Keratinocyte (primary cell): Measurements from ENCODE around the gene HAUS1.

Experiments
- CTCF ChIP-seq, 3 experiments: IDR thresholded peaks in 1 of 3; conservative IDR thresholded peaks in 1 of 3; optimal IDR thresholded peaks in 1 of 3; 2 replicates in 2 of 3; 3 replicates in 1 of 3; pipeline versions ENCODE3 to v1.5.1; 2011; ENCODE audit warnings: low read length in 3 of 3, mild to moderate bottlenecking in 3 of 3, moderate library complexity in 2 of 3, control low read depth in 1 of 3, inconsistent platforms in 1 of 3; ENCODE audit not compliant: insufficient read depth in 2 of 3; ENCODE audit errors: extremely low read depth in 1 of 3
- EZH2 ChIP-seq: IDR thresholded peaks from one replicate; pipeline ENCODE4 v1.6.1; 2012; ENCODE audit warnings: inconsistent platforms, mild to moderate bottlenecking, low read length, moderate library complexity

DNA sequence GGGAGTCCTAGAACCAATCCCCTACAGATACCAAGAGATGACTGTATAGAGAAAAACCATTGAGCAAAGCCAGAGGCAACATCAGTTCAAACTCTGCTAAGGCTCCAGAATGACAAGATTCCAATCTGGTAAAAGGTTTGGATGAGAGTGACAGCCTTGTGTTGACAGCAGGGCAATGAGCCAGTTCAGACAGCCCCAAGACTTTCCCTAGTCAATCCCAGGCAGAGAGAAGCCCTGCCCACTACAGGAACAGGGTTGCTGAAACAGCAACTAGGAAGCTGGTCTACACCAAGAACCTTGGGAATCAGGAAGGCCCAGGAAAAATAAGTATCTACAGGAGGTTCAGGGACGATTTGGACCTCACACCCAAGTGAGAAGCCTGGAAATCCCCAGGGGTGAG is 35.4 kb upstream of the HAUS1 start:
- TF ChIP-seq CTCF (optimal IDR thresholded peaks at IDR 0.05 in 1 of 3, IDR thresholded peaks at IDR 0.05 in 1 of 3, conservative IDR thresholded peaks at IDR 0.05 in 1 of 3; ENCODE audit: extremely low read depth in 1 of 3, insufficient read depth in 2 of 3, low read length in 3 of 3) (no peak), EZH2 (no peak)
